Activated CD4-positive, alpha-beta T cell treated with anti-CD3 and anti-CD28 coated beads, Interleukin-2, amount 50 U/mL, for 4 hours (primary cell): ENCODE data around the gene SHISAL2A.
A peak's percentile ranks its signal among the peaks of the same experiment; 100 is the strongest.
"Not testable (repeated sequence)": the region's sequence is repeated elsewhere in the genome, so short reads cannot be mapped to it uniquely, and the experiment has no call there.

Experiments
- DNase-seq, 2 experiments: peaks; one replicate each; pipeline ENCODE4 v3.0.0-alpha.2; 2020

The SHISAL2A gene

GRCh38 chr1:52692697-52693096 lies 59.7 kb downstream of the SHISAL2A start:
- no peak for DNase-seq

GRCh38 chr1:52693351-52693750 lies 60.4 kb downstream of the SHISAL2A start:
- DNase-seq: not testable (repeated sequence)

GRCh38 chr1:52693843-52694242 lies 60.9 kb downstream of the SHISAL2A start:
- no peak for DNase-seq

- DNase-seq: no peak
These were observed 62.7 kb downstream of the SHISAL2A start for GRCh38 chr1:52695627-52696026.

- peak; percentile 18 to 27 for DNase-seq
These were observed 65.1 kb downstream of the SHISAL2A start, which contains the start of gene COA7 for GRCh38 chr1:52697795-52698674. COA7 (minus strand) TSS chr1:52698347; CDS start chr1:52698326, 21 bp downstream.

- peak; percentile 69 to 72 for DNase-seq
These were observed 70.2 kb downstream of the SHISAL2A start for GRCh38 chr1:52702886-52703787.

- no peak for DNase-seq
These were observed 73.2 kb downstream of the SHISAL2A start for GRCh38 chr1:52706136-52706670.
